OCI-M2 (cell line): ENCODE results near the gene MGST3.
"Not testable (repeated sequence)": the region's sequence is repeated elsewhere in the genome, so short reads cannot be mapped to it uniquely, and the experiment has no call there.

ENCODE experiments used
- DNase-seq: peaks from one replicate; lab custom pipeline; 2025; ENCODE audit not compliant: unreplicated experiment; lab: John Stamatoyannopoulos, UW

Gene MGST3

DNA sequence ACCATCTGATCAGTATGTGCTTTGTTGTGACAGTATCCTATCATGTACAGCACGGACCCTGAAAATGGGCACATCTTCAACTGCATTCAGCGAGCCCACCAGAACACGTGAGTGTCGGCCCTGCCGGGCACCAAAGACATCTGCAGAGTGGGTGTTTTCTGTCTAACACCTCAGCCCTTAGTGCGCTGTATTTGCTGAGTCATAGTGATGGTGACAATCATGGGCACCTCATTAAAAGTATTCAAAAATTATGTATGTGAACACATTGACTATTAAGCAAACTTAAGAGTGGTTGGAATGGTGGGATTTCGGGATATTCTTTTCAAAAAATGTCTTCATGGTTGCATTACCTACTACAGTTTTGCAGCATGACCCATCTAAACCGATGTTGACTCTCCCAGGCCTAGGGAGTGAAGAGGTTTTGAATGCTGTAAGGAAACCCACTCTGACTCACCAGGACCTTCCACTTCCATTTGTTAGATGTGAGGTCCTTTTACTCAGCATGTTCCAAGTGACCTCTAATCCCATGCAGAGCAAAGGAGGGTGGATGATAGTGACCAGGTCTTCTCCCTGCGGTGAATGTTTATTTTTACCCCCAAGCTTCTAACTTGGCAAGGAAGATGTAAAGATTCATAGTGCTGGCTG is 20.1 kb downstream of the MGST3 start:
- DNase-seq, result no peak

DNA sequence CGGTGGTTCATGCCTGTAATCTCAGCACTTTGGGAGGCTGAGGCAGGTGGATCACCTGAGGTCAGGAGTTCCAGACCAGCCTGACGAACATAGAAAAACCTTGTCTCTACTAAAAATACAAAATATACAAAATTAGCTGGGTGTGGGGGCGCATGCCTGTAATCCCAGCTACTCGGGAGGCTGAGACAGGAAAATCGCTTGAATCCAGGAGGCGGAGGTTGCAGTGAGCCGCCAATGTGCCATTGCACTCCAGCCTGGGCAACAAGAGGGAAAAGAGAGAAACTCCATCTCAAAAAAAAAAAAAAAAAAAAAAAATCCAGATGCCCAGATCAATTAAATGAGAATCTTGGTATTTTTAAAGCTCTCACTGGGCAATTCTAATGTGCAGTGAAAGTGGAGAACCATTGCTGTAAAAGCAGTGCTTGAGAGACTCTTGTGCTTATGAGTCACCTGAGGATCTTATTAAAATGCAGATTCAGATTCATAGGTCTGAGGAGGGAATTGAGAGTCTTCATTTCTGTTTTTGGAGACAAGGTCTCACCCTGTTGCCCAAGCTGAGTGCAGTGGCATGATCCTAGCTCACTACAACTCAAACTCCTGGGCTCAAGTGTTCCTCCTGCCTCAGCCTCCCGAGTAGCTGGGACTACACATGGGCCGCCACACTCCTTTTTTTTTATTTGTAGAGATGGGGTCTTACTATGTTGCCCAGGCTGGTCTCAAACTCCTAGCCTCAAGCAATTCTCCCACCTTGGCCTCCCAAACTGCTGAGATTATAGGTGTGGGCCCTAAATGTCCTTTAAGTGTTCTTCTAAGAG is 27.9 kb downstream of the MGST3 start:
- DNase-seq, result not testable (repeated sequence)

DNA sequence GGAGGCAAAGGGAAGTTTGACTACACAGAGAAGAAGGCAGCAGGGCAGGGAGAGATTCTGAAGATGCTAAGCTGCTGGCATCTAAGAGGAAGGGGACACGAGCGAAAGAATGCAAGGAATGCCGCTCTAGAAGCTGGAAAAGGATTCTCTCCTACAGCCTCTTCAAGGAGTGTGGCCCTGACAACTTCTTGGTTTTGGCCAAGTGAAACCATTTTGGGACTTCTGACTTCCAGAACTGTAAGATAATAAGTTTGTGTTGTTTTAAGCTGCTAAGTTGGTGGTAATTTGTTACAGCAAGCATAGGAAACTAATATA is 28.5 kb downstream of the MGST3 start:
- DNase-seq, result no peak

DNA sequence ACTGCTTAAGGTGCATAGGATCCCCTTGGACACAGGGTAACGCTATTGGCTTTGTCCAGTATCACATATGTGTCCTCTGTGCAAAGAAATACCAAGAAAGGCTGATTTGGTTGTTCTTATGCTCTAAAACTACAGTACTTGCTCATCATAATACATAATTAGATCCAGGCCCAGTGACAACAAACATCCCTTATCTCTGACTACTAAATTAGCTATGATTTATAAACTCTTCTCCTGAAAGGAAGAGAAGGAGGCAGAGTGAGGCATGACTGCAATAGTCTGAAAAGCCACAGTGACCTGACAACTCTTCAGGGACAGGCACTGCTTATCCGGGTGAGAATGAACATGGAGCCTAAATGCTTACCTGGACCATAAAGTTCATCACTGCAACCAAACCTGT is 30.7 kb downstream of the MGST3 start:
- DNase-seq, result no peak

- no peak for DNase-seq
These were observed 31.2 kb downstream of the MGST3 start for GRCh38 chr1:165662186-165662585.

- DNase-seq, result no peak
These were observed 35.3 kb downstream of the MGST3 start for GRCh38 chr1:165666152-165666825.

- DNase-seq, result no peak
These were observed 37.1 kb downstream of the MGST3 start for GRCh38 chr1:165668184-165668583.

- DNase-seq, result no peak
These were observed 40.5 kb downstream of the MGST3 start for GRCh38 chr1:165671526-165671925.

DNA sequence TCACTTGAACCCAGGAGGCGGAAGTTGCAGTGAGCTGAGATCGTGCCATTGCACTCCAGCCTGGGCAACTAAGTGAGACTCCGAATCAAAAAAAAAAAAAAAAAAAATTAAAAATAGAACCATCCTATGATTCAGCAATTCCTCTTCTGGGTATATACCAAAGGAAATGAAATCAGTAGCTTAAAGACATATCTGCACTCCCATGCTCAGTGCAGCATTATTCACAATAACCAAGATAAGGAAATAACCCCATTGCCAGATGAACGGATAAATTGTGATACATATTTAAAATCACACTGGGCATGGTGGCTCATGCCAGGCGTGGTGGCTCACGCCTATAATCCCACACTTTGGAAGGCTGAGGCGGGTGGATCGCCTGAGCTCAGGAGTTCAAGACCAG is 43.6 kb downstream of the MGST3 start:
- DNase-seq, result no peak

- DNase-seq, result no peak
These were observed 44.8 kb downstream of the MGST3 start for GRCh38 chr1:165675794-165676193.

DNA sequence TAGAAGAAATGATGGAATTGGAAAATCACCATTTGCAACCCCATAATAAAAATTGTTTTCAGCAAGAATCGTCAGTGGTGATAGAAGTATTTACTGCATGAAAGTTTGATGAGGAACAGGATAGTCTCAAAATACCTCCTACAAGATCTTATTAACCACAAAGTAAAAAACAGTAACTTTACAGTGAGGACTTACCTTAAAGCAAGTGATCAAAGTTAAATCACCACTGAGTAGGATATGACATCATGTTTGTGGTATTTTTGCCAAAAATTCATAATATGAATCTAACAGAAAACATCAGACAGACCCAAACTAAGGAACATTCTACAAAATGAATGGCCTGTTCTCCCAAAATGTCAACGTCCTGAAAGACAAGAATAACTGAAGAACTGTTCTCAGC is 47.5 kb downstream of the MGST3 start:
- no peak for DNase-seq

DNA sequence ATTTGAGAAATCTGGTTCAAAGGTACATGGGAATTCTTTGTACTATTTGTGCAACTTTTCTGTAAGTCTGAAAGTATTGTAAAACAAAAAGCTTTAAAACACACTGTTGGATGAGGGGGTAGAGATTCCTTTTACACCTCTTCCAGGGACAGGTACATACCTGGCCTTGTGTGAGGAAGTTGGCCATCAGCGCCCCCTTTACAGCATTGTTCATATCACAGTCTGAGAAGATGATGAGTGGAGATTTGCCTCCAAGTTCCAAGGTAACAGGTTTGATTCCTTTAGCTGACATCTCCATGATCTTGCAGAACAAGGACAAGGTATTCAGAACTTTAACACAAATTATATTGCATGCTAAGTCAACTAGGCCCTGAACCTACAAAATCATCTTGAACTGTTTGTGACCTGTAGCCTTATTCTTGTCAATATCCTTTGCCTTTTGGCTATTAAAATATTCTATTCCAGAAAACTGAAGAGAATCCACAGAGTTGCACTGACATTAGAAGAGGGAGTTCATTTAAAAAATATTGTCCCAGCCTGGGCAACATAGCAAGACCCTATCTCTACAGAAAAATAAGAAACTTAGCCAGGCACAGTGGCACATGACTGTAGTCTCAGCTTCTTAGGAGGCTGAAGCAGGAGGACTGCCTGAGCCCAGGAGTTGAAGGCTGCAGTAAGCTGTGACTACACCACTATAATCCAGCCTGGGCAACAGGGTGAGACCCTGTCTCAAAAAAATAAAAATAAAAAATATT is 48.4 kb downstream of the MGST3 start:
- no peak for DNase-seq

DNA sequence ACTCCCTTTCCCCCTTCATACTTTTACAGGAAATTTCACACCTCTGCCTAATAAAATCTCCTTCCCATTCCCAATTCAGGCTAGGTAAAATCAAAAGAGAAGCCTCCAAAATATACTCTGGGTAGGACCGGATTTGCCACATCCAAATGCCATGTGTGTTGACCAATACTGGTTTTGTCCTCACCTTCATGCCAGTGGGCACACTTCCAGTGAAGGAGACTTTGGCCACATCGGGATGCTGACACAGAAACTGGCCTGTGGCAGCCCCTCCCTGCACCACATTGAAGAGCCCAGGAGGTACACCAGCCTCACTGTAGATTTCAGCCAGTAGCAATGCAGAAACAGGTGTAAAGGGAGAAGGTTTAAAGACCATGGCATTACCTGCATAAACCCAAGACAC is 49.3 kb downstream of the MGST3 start:
- no peak for DNase-seq

- not testable (repeated sequence) for DNase-seq
These were observed 49.7 kb downstream of the MGST3 start for GRCh38 chr1:165680773-165681172.

- DNase-seq, result no peak
These were observed 52.9 kb downstream of the MGST3 start for GRCh38 chr1:165683848-165684485.

- no peak for DNase-seq
These were observed 55.3 kb downstream of the MGST3 start for GRCh38 chr1:165686121-165686970.

DNA sequence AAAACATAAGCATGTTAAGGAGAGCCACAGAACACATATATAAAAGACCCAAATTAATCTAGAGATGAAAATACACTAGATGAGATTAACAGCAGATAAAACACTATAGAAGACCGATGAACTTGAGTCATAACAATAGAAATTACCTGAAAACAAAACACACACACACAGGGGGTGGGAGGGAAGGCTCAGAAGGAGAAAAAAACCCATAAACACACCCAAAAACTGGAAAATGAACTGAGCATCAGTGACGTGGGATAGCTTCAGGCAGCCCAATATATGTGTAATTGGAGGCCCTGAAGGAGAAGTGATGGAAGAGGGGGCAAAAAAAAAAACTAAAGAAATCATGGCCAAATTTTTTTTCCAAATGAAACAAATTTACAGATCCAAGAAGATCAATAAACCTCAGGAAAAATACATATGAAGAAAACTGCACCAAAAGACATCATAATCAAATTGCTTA is 56.0 kb downstream of the MGST3 start:
- no peak for DNase-seq

DNA sequence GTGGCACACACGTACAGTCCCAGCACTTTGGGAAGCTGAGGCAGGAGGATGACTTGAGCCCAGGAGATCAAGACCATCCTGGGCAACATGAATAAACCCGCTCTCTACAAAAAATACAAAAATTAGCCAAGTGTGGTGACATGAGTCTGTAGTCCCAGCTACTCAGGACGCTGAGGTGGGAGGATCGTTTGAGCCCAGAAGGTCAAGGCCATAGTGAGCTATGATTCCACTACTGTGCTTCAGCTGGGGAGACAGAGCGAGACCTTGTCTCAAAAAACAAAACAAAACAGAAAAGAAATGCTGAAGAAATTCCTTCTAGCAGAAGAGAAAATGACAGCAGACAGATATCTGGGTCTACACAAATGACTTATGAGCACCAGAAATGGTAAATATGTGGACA is 57.0 kb downstream of the MGST3 start:
- DNase-seq, result no peak

DNA sequence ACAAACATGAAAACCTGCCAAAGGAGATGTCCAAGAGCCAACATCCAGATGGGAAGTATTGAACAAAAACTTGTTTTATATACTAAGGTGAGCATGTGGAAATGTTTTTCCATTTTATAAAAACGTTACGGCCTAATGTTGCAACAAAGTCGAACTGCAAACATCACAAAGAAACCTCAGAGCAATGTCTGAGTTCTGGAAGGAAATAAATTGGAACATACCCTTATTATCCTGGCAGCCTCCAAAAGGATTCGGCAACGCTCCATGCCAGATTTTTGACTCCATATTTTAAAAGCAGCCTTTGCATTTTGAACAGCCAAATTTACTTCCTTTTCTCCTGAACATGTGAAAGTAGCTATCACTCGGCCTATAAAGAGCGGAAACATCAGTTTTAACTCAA is 64.0 kb downstream of the MGST3 start:
- no peak for DNase-seq

- DNase-seq, result no peak
These were observed 65.6 kb downstream of the MGST3 start for GRCh38 chr1:165696625-165697100.
